Measurements from ENCODE around the gene SPEM3. TPM values are rescaled to one million over a fixed set of nuclear protein-coding genes. Genes with fewer than 3 reads are reported as not detected.

The SPEM3 gene
- polyA plus RNA-seq, 1 experiment, result not detected

GRCh38 chr17:7459961-7460545 lies 31.4 kb downstream of the SPEM3 start:
- H3K27ac ChIP-seq (ENCODE audit: low read depth, low read length), result no peak overlapping the region
- no peak overlapping the region for H3K4me3 ChIP-seq (ENCODE audit: low read depth, low read length)
- DNase-seq (ENCODE audit: low read depth, low spot score), result no peak
- H3K9me3 ChIP-seq (ENCODE audit: control insufficient read depth, insufficient read depth, low read length), result no peaks in the 10 kb centered on the region
- ChIA-PET CTCF (interaction anchor here (0.5 kb wide), 1 partner anchor 750 kb away, joined by 3 read pairs; the partner anchor contains the start of gene AURKB), POLR2A (interaction anchor here (1.2 kb wide), 1 partner anchor 20 kb away, joined by 3 read pairs; the partner anchor contains the start of gene ZBTB4)
- TF ChIP-seq CTCF (IDR thresholded peaks at IDR 0.05; ENCODE audit: low read depth, low read length), result no peak
- no peaks in the 10 kb centered on the region for H3K27me3 ChIP-seq (ENCODE audit: control insufficient read depth, insufficient read depth, low read length)

- H3K4me3 ChIP-seq (ENCODE audit: low read depth, low read length), result no peak overlapping the region
- no peaks in the 10 kb centered on the region for H3K27me3 ChIP-seq (ENCODE audit: control insufficient read depth, insufficient read depth, low read length)
- H3K27ac ChIP-seq (ENCODE audit: low read depth, low read length), result no peak overlapping the region
- no peak for DNase-seq (ENCODE audit: low read depth, low spot score)
- CTCF ChIA-PET, result no interaction called here
- no peaks in the 10 kb centered on the region for H3K9me3 ChIP-seq (ENCODE audit: control insufficient read depth, insufficient read depth, low read length)
- no peak for TF ChIP-seq CTCF (IDR thresholded peaks at IDR 0.05; ENCODE audit: low read depth, low read length)
- POLR2A ChIA-PET, result interaction anchor here (1.2 kb wide), 1 partner anchor 19 kb away, joined by 3 read pairs; the partner anchor contains the start of gene ZBTB4
These were observed 32.4 kb downstream of the SPEM3 start for GRCh38 chr17:7460850-7461660.

- no peak for DNase-seq (ENCODE audit: low read depth, low spot score)
- no peak overlapping the region for H3K4me3 ChIP-seq (ENCODE audit: low read depth, low read length)
- H3K27me3 ChIP-seq (ENCODE audit: control insufficient read depth, insufficient read depth, low read length), result no peaks in the 10 kb centered on the region
- TF ChIP-seq CTCF (IDR thresholded peaks at IDR 0.05; ENCODE audit: low read depth, low read length), result no peak
- H3K27ac ChIP-seq (ENCODE audit: low read depth, low read length), result no peak overlapping the region
- ChIA-PET POLR2A (interaction anchor here (0.7 kb wide), 1 partner anchor 72 kb away, joined by 3 read pairs; no protein-coding TSS in a partner anchor), CTCF (no interaction called here)
- no peaks in the 10 kb centered on the region for H3K9me3 ChIP-seq (ENCODE audit: control insufficient read depth, insufficient read depth, low read length)
These were observed 34.1 kb downstream of the SPEM3 start for GRCh38 chr17:7462474-7463371.

- no peak for DNase-seq (ENCODE audit: low read depth, low spot score)
- ChIA-PET CTCF (interaction anchor here (1.0 kb wide), 1 partner anchor 51 kb away, joined by 3 read pairs; no protein-coding TSS in a partner anchor), POLR2A (no interaction called here)
- no peak overlapping the region for H3K4me3 ChIP-seq (ENCODE audit: low read depth, low read length)
- no peaks in the 10 kb centered on the region for H3K27me3 ChIP-seq (ENCODE audit: control insufficient read depth, insufficient read depth, low read length)
- no peak overlapping the region for H3K27ac ChIP-seq (ENCODE audit: low read depth, low read length)
- no peaks in the 10 kb centered on the region for H3K9me3 ChIP-seq (ENCODE audit: control insufficient read depth, insufficient read depth, low read length)
- TF ChIP-seq CTCF (IDR thresholded peaks at IDR 0.05; ENCODE audit: low read depth, low read length), result no peak
These were observed 34.8 kb downstream of the SPEM3 start for GRCh38 chr17:7463372-7463846.

All from AG04450 (cell line).